SW480 (cell line): ENCODE data around the gene OR1L6.

Experiments used
- DNase-seq: peaks from one replicate; pipeline ENCODE4 v3.0.0-alpha.2; 2016; ENCODE audit warnings: low spot score

The OR1L6 gene, protein sequence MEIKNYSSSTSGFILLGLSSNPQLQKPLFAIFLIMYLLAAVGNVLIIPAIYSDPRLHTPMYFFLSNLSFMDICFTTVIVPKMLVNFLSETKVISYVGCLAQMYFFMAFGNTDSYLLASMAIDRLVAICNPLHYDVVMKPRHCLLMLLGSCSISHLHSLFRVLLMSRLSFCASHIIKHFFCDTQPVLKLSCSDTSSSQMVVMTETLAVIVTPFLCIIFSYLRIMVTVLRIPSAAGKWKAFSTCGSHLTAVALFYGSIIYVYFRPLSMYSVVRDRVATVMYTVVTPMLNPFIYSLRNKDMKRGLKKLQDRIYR

DNA sequence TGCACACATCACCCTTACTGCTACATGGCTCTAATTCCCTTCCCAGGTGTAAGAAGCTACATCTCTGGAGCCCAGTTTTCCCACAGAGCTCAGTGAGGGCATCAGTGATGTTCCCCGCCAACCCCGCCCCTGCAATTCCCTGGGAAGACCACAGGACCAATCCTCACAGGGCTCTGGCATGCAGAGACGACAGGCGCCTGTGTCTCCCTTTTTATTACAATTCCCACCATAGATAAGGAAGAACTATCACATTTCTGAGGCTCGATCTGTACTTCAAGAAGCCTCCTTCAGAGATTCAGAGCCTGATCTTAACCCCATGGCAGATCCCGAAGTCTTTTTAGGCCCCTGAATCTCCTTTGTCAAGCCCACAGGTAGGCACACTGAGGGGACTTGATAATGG, at the start of gene OR1L6:
TSS of gene OR1L6 (plus strand) at position 301 of the 400 bp plus-strand sequence. CDS start 7,545 bp downstream, outside the sequence.
- no peak for DNase-seq

DNA sequence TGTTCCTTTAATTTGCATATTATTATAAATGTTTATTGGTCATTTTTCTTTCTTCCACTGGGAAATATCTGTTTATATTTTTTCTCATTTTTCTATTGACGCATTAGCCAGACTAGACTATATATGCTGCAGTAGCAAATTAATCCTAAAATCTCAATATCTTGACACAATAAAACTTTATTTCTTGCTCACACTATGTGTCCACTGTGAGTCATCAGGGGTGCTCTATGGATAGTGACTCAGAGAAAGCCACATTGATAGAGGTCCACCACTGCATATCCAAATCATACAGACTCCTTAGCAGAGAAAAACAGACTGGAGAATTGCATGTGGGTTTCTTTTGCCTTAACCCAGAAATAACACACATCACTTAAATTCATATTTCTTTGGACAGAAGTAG, 46.4 kb upstream of the OR1L6 start:
- peak; percentile 16 for DNase-seq

DNA sequence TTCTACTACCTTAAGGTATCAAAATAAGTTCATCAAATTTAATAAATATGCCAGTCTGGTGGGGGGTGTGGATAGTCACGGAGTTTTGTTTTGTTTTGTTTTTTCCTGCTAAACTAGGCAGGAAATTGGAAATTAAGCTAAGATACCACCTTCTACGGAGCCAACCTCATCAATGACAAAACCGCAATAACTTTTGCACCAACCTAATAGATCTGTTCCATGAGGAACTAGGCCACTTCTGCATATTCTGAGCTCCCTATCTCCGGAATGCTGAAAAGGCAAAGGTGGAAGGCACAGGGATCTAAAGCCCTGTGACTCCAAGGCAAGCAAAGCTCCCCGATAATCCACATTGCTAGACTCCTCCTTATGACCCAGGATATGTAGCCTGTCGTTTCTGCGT, 24.1 kb upstream of the OR1L6 start:
- no peak for DNase-seq

DNA sequence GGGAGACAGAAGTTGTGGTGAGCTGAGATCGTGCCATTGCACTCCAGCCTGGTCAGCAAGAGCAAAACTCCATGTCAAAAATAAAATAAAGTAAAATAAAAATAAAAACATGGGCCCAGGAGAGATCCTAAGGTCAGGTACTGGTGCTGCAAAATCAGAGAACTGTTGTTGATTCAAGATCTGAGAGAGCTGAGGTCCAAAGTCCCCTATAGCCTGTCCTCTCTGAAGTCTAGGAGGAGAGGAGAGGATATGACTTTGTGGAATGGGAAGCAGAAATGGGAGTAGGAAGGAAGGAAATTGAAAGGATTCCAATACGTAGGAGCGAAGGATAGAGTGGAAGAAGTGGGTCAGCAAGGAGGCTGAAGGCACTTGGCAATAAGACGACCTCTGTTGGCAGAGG, 22.9 kb upstream of the OR1L6 start:
- no peak for DNase-seq

DNA sequence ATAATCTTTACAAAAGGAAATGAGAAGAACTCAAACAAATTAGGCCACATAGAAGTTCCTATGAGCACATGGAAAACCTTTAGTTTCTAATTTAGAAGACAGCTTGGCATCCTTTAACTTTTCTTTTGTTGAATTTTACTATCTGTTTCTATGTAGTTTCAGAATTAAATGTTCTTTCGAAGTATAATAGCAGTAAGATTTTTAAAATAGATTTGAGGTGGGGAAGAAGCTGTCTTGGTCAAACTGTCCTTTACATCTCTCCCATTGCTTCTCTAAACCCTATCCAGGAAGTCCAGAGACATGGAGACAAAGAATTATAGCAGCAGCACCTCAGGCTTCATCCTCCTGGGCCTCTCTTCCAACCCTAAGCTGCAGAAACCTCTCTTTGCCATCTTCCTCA, 18.4 kb upstream of the OR1L6 start, which contains the start of gene OR1L4:
TSS of gene OR1L4 (plus strand) at position 301 of the 400 bp plus-strand sequence. CDS start at position 301, 0 bp downstream.
- no peak for DNase-seq

DNA sequence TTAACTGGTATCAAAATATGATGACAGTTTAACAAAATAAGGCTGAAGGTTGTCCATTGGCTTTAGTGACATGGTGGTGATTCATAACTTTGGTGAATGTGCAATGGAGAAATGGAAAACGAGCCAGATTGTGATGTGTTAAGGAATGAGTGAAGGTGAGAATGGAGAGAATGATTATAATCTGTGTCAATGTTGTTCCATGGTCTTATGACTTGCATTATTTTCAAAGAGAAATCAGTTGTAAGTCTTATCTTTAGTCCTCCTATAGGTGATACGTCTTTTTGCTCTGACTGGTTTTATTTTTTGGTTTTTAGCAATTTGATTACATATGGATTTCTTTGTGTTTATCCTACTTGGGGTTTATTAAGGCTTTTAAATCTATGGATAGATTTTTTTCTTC, 12.7 kb downstream of the OR1L6 start:
- no peak for DNase-seq

DNA sequence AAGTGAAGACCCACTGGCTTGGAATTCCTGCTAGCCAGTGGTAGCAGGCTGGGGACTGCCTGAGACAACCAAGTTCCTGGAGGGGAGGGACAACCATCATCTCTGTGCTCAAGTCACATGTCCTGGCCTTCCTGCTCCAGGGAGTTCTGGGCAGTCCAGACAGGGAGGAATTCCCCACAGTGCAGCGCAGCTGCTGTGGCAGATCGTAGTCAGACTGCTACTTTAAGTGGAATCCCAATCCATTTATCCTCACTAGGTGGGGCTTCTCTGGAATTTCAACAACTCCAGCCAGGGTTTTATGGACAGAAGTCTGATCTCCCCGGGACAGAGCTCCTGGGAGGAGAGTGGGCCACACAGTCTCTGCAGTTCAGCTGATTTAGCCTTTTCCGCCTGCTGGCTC, 25.7 kb downstream of the OR1L6 start:
- no peak for DNase-seq

DNA sequence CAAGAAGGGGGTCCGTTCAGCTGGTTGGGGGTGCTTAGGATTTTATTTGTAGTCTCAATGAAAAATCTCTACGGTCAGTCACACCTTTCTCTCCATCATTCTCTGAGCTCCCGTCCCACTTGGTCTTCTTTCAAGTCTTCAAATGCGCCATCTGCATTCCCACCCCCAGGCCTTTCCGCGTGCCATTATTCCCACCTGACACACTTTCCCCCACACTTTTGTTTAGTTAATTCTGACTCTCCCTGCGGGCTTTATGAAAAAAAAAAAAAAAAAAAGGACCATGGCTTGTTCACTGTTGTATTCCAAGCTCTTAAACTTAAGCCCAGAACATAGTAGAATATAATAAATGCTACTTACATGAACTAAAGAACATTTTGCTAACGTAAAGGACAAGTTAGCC, 34.9 kb downstream of the OR1L6 start:
- no peak for DNase-seq

DNA sequence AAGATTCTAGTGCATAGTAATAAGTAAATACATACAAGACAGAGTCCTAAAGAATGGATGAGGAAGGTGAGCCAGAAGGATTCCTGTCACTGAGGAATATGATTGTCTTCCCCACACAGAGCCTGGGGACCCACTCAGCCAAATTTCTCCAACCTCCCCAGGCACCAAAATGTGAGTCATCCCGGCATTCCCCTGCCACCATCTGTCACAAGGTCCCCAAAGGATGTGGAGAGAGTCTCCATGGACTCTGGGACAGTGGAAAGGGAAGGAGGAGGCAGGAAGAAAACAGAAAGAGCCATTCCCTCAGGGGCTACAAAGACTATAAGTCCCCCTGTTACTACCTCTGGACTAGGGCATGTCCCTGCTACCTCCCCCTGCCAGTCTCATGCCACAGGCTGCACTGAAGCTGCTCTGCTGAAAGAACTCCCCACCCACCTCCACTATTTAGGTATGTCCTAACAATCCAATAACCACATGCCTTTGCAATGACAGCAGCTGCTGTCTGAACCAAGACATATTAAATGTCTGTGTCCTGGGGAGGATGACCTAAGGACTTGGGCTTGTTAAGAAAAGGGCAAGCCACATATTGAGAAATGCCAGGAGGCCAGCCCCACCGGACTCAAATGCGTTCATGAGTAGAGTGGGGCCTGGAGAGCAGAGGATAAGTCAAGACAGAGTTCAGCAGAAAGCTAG, 36.0 kb downstream of the OR1L6 start:
- peak; percentile 21 for DNase-seq

DNA sequence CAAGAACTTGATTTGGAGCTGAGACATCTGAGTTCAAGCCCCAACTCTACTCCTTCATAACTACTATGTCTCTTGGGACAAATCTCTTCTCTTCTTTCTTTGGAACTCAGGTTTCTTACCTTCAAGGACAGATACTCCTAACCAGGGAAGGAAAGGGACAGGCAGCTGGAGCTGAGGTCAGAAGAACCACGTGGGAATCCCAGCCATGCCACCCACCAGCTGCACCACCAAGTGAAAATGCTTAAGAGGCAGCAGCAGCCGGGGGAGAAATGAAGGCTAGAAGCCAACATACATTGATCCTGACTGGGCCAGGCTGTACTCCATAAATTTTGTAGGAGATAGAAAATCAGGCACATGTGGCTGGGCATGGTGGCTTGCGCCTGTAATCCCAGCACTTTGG, 37.1 kb downstream of the OR1L6 start:
- DNase-seq, result no peak

DNA sequence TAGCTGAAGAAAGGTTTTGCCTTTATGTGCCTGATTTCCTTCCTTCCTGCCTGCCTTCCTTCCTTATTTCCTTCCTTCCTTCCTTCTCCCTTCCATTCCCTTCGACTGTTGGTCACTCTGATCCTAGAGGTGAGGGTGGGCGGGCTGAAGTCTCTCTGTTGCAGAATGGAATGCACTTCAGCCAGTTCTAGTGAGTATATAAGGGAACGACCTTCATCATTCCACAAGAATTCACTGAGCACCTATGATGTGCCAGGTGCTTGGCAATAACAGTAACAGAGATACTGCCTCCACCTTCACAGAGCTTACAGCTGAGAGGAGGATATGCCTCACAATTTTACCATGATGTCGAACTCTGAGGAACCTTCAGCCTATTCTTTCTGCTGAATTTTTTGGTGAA, 37.9 kb downstream of the OR1L6 start:
- DNase-seq, result no peak

DNA sequence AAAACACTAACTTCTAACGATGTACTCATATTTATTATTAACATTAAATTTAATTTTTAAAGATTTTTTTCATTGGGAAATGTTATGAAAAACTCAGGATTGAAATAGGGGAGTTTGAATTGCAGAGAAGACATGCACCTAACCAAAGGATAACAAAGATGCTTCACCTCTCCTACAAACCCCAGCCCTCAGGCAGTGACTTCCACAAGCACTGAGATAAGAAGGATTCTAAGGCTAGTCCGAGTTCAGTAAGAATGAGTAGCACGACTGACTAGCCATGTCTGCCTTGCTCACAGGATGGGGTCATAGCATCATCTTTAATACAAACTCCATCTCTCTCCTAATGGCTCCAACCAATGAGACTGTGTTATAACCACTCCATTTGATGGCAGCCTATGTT, 39.6 kb downstream of the OR1L6 start:
- no peak for DNase-seq

DNA sequence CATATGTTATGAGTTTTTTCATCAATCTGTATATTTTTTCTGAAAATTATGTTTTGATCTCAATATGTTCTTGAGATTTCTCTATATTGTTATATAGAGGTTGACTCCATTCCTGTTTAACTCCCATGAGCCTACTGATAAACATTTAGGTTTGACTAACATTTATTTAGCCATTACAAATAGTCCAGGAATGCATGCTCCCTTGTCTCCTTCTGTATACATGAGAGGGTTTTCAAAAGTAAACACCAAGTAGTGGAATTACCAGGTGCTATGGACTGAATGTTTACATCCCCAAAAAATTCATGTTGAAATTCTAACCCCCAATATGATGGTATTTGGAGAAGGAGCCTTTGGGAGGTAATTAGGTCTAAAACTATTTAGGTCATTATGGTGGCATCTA, 43.2 kb downstream of the OR1L6 start:
- DNase-seq, result no peak

DNA sequence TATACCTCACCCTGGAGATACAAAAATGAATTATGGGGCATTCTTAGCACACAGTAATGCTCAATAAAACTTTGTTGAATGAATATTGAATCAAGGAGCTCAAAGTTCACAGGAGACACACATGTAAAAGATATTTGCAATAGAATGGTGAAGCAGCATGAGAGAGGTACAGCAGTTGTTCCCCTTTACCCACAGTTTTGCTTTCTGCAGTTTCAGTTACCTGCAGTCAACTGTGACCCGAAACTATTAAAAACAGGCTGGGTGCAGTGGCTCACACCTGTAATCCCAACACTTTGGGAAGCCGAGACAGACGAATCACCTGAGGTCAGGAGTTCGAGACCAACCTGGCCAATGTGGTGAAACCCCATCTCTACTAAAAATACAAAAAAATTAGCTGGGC, 44.2 kb downstream of the OR1L6 start:
- DNase-seq, result no peak

DNA sequence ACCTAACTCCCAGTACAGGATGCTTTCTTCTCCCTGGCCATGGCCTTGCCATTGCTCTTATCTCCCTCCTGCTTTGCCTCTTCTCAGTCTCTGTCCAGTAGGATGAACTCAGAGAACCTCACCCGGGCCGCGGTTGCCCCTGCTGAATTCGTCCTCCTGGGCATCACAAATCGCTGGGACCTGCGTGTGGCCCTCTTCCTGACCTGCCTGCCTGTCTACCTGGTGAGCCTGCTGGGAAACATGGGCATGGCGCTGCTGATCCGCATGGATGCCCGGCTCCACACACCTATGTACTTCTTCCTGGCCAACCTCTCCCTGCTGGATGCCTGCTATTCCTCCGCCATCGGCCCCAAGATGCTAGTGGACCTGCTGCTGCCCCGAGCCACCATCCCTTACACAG, 46.7 kb downstream of the OR1L6 start, which contains the start of gene OR5C1:
TSS of gene OR5C1 (plus strand) at position 103 of the 400 bp plus-strand sequence. CDS start at position 103, 0 bp downstream.
- no peak for DNase-seq

DNA sequence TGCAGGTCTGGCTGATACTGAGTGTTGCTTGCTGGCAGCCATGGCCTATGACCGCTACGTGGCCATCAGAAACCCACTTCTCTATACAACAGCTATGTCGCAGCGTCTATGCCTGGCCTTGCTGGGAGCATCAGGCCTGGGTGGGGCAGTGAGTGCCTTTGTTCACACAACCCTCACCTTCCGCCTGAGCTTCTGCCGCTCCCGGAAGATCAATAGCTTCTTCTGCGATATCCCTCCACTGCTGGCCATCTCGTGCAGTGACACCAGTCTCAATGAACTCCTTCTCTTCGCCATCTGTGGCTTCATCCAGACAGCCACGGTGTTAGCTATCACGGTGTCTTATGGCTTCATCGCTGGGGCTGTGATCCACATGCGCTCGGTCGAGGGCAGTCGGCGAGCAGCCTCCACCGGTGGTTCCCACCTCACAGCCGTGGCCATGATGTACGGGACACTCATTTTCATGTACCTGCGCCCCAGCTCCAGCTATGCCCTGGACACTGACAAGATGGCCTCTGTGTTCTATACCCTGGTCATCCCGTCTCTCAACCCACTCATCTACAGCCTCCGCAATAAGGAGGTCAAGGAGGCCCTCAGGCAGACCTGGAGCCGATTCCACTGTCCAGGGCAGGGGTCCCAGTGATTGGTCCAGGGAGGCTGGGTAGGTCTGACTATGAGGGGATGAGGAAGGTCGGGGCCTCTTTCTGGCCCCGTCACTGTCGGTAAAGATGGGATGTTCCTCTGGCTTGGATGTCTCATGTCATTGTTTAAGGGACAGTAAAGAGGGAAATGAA, 47.3 kb downstream of the OR1L6 start:
- DNase-seq, result no peak

DNA sequence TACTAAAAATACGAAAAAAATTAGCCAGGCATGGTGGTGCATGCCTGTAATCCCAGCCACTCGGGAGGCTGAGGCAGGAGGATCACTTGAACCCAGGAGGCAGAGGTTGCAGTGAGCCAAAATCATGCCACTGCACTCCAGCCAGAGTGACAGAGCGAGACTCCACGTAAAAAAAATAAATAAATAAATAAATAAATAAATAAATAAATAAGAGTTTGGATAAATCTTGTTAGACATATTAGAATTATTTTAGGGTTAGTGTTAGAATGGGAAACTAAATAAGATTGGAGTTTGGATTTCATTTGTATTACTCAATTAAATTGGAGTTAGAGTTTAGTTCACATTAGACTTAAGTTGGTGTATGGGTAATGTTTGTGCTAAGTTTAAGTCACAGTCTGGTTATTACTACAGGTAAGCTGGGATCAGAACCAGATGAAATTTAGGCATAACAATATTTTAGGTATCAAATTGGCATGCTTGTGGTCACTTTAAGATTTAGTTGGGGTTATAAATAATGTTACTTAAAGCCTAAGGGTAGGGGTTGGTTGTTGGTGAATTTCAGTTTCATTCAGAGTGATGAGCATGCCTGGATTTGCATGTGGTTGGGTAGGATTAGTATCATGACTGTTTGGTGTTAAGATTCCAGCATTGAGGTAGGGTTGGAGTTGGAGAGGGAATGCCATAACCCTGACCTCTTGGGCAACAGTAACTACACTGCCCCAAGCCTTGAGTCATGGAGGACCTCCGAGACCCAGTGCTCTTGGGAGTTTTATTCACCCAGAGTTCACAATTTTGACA, 50.0 kb downstream of the OR1L6 start:
- DNase-seq, result no peak

DNA sequence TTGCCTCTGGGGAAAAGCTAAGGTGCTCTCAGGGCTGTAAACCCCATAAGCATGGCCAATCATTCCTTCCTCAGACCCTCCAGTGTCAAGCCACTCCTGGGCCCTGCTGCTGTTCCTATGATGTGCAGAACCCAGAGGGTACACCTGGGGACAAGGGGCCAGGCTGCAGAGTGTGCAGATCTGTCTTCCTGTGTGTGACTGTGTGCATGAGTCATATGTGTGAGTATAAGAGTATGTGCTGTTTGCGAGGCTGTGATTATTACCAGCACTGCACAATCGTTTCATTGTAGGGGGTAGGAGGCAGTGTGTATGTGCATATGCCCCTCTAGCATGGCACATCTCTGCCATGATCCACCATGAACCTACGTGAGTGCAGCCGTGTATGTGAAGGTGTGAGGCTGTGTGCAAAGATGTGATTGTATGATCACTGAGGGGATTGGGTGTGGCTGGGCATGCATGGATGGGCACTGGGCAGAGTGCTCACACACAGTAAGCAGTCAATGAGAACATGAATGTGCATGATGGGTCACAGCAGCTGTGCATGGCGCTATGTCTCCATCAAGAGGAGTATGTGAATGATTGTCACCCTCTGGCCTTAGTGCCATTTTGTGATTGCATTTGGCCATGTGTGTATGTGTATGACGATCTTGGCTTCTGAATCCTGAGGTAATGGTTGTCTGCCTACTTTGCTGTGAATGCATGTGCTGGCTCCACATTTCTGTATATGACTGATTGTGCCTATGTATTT, 55.4 kb downstream of the OR1L6 start:
- no peak for DNase-seq
